Stimulated activated naive CD8-positive, alpha-beta T cell treated with anti-CD3 and anti-CD28 coated beads, Interleukin-15, Interleukin-2, amounts not matched to agents 100 ng/mL and 50 ng/mL, for 24 hours (primary cell): ENCODE data around the gene TPSB2.
"Not testable (repeated sequence)": the region's sequence is repeated elsewhere in the genome, so short reads cannot be mapped to it uniquely, and the experiment has no call there.

Experiments used
- H3K27ac Mint-ChIP-seq: one replicate; pipeline ENCODE4 v1.8.0; 2021; ENCODE audit warnings: mild to moderate bottlenecking, mixed read lengths
- H3K27me3 Mint-ChIP-seq: one replicate; pipeline ENCODE4 v1.8.0; 2021; ENCODE audit warnings: mixed read lengths
- H3K36me3 Mint-ChIP-seq: one replicate; pipeline ENCODE4 v1.8.0; 2021; ENCODE audit warnings: low read depth, mixed read lengths
- H3K4me1 Mint-ChIP-seq: one replicate; pipeline ENCODE4 v1.8.0; 2021; ENCODE audit warnings: low read depth, mixed read lengths
- H3K4me3 Mint-ChIP-seq: one replicate; pipeline ENCODE4 v1.8.0; 2021; ENCODE audit warnings: mild to moderate bottlenecking, mixed read lengths
- H3K9me3 Mint-ChIP-seq: one replicate; pipeline ENCODE4 v1.8.0; 2021; ENCODE audit warnings: mixed read lengths

The TPSB2 gene

DNA sequence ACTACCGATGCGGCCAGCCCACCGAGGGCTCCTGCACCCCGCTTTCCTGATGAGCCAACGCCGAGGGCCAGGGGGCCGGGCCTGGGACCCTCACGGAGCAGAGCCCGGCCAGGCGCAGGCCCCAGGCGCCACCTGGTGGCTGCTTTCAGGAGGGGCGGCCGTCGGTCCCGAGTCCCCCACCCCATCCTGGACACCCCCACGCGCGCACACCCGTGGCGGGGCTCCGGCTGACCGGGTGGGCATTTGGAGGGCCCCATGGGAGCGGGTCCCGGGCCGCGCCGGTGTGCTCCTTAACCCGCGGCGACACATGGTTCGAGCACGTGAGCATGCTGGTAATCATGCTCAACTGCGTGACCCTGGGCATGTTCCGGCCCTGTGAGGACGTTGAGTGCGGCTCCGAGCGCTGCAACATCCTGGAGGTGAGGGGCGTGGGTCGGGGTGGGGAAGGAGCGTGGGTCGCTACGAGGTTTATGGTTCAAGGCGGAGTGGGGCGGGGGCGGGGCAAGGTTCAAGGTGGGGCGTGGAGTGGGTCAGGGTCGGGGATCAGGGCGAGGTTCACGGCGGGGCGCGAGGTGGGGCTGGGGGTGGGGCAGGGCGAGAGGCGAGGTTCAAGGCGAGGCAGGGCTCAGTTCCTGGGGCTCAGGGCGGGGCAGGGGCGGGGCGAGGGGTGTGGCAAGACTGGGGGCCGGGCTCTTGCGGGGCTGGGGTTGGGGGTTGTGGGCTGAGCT lies 35.2 kb downstream of the TPSB2 start:
- Mint-ChIP-seq H3K4me1 (no peaks in the 10 kb centered on the region), H3K27me3 (no peaks in the 10 kb centered on the region)

DNA sequence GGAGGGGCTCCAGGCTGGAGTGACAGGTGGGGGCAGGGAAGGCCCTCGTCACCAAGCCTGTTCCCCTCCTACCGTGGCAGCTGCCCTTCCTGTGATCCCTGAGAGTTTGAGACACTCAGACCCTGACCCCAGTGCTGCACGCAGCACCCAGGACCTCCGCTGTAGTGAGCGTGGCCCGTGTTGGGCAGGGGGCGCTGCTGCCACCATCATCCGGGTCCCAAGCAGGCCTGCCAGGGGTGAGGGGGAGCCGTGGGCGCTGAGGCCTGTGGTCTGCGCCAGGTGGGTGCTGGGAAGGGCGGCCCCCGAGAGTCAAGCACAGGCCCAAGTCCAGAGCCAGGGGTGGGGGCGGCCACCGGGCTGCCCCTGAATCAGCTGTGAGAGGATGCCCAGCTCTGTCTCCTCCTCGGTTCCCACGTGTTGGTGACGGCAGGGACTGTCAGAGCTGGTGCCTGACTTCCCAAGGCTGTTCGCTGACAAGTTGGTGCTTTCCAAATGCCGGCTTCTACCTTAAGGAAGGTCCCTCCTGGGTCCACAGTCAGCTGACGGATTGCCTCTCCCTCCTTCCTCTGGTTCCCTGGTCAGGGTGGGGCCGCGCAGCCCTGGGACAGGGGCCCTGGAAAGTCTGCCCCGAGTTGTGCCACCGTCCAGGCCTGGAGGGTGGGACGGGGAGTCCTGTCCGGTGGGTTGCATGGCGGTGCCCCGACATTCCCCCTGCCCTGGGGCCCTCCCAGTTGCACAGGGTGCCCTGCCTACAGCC lies 36.0 kb downstream of the TPSB2 start:
- H3K36me3 Mint-ChIP-seq = no peaks in the 10 kb centered on the region
- H3K9me3 Mint-ChIP-seq = no peaks in the 10 kb centered on the region
- H3K27me3 Mint-ChIP-seq = no peaks in the 10 kb centered on the region
- no peaks in the 10 kb centered on the region for H3K4me1 Mint-ChIP-seq
- H3K4me3 Mint-ChIP-seq = no peak overlapping the region
- no peak overlapping the region for H3K27ac Mint-ChIP-seq

More for the DNA sequence above, 35.2 kb downstream of the TPSB2 start:
- H3K4me3 Mint-ChIP-seq = no peak overlapping the region
- H3K36me3 Mint-ChIP-seq = no peaks in the 10 kb centered on the region
- H3K9me3 Mint-ChIP-seq = no peaks in the 10 kb centered on the region
- H3K27ac Mint-ChIP-seq = no peak overlapping the region

DNA sequence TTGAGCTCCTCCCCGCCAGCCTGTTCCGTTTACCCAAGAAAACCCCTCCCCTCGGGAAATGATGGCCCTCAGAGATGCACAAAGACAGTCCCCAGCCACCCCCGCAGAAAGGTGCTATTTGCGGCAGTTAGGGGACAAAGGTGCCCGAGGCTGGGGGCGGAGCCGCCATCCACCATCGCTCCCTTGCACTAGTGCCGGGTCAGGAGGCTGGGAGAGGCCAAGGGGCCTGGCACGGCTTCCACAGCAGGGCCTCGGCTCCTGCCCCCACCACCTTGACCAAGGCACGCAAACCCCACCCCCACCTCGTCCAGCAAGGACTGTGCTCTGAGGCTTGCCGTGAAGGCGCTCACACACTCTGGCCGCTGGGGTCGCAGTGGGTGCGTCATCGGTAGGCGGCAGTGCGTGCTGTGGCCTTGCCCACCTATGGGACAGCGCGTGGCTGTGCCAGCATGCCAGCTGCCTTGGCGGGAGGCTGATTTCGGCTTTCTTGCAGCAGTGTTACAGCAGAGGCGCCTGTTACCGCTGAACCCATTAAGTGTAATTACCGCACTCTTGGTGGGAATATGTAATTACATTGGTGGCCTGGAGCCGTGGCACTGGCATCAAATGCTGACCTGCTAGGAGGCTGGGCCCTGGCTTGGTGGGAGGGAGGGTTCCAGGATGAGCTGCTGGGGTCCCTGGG lies 36.7 kb downstream of the TPSB2 start:
- Mint-ChIP-seq H3K4me1 (no peaks in the 10 kb centered on the region), H3K36me3 (no peaks in the 10 kb centered on the region), H3K4me3 (no peak overlapping the region), H3K9me3 (no peaks in the 10 kb centered on the region), H3K27me3 (no peaks in the 10 kb centered on the region), H3K27ac (no peak overlapping the region)

DNA sequence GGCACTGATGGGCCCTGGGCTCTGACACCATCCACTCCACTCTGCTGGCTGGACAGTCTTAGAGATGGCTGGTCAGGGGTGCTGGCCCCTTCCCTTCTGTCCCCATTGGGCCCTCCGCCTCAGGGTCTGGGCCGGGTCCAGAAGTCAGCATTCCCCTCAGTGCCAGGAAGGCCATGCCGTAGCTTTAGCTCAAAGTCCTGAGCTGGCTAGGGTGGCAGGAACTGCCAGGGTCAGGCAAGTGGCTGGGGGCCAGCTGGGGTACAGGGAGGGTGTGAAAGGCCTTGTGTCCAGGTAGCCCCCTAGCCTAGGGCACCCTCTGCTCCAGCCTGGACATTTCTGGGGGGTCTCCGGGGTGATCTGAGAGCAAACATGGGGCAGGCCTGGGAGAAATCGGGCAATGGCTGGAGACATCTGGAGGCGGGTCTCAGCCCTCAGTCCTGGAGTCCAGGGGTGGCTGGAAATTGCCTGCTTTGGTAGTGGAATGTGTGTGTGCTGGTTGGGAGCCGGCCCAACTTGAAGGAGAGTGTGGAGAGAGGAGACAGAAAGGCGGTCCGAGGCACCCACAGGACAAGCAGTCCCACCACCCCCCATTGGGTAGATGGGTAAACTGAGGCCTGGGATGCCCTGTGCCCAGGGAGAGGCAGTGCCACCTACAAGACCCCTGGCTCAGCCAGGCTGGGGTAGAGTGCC lies 37.5 kb downstream of the TPSB2 start:
- Mint-ChIP-seq H3K4me3 (no peak overlapping the region), H3K4me1 (no peaks in the 10 kb centered on the region), H3K36me3 (no peaks in the 10 kb centered on the region), H3K27me3 (no peaks in the 10 kb centered on the region), H3K9me3 (no peaks in the 10 kb centered on the region), H3K27ac (no peak overlapping the region)

DNA sequence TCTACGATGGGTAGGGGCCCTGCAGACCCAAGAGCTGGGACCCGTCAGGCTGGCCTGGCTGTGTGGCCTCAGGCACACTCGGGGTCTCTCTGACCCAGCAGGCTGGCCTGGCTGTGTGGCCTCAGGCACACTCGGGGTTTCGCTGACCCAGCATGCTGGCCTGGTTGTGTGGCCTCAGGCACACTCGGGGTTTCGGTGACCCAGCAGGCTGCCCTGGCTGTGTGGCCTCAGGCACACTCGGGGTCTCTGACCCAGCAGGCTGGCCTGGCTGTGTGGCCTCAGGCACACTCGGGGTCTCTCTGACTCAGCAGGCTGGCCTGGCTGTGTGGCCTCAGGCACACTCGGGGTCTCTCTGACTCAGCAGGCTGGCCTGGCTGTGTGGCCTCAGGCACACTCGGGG lies 39.2 kb downstream of the TPSB2 start:
- not testable (repeated sequence) for H3K27me3 Mint-ChIP-seq, H3K27ac Mint-ChIP-seq, H3K36me3 Mint-ChIP-seq, H3K9me3 Mint-ChIP-seq, H3K4me3 Mint-ChIP-seq, H3K4me1 Mint-ChIP-seq

DNA sequence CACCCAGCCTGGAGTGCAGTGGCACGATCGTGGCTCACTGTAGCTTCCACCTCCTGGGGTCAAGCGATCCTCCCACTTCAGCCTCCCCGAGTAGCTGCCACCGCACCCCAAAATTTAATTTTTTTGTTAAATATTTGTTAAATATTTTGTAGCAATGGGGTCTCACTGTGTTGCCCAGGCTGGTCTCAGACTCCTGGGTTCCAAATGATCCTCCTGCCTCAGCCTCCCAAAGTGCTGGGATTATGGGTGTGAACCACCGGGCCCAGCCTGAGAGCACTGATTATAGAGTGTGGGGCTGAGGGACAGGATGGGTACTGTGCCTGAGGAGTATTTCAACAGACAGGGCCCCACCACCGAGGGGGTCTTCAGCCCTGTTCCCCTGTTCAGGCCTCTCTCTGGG lies 40.5 kb downstream of the TPSB2 start:
- H3K4me1 Mint-ChIP-seq = no peaks in the 10 kb centered on the region
- no peaks in the 10 kb centered on the region for H3K27me3 Mint-ChIP-seq
- no peak overlapping the region for H3K4me3 Mint-ChIP-seq
- H3K9me3 Mint-ChIP-seq = no peaks in the 10 kb centered on the region
- H3K36me3 Mint-ChIP-seq = no peaks in the 10 kb centered on the region
- H3K27ac Mint-ChIP-seq = no peak overlapping the region

DNA sequence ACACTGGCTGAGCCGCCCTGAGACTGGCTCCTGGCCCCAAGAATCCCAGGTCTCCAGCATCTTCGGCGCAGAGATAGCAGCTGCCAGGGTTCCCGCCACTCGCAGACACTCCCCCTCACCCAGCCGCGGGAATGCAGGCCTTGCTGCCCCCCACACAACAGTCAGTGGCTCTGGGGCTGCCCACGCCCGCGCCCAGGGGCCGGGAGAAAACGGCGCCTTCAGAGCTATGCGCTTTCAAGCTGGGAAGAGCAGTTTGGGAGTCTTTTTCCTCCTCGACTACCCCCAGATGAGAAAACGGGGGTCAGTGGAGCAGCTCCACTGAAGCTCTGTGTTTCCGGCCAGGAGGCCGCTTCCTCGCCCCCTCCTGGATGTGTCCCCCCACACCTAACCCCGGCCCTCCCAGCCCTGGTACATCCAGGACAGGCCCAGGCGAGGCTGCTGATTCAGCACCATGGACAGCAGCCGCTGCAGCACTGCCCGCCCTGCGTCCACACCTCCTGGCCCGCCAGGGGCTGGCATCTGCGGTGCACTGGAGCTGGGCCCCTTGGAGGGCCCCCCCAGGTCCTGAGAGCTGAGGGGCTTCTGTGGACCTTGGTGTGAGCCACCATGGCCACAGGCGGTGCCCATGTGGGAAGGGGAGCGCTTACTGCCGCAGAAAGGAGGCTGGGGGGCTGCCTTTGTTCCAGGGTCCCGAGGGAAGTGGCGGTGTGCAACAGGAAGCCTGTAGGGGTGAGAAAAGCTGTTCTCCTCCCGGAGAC lies 41.4 kb downstream of the TPSB2 start:
- Mint-ChIP-seq H3K4me3 (no peak overlapping the region), H3K36me3 (no peaks in the 10 kb centered on the region), H3K27me3 (no peaks in the 10 kb centered on the region), H3K27ac (no peak overlapping the region), H3K9me3 (no peaks in the 10 kb centered on the region), H3K4me1 (no peaks in the 10 kb centered on the region)

DNA sequence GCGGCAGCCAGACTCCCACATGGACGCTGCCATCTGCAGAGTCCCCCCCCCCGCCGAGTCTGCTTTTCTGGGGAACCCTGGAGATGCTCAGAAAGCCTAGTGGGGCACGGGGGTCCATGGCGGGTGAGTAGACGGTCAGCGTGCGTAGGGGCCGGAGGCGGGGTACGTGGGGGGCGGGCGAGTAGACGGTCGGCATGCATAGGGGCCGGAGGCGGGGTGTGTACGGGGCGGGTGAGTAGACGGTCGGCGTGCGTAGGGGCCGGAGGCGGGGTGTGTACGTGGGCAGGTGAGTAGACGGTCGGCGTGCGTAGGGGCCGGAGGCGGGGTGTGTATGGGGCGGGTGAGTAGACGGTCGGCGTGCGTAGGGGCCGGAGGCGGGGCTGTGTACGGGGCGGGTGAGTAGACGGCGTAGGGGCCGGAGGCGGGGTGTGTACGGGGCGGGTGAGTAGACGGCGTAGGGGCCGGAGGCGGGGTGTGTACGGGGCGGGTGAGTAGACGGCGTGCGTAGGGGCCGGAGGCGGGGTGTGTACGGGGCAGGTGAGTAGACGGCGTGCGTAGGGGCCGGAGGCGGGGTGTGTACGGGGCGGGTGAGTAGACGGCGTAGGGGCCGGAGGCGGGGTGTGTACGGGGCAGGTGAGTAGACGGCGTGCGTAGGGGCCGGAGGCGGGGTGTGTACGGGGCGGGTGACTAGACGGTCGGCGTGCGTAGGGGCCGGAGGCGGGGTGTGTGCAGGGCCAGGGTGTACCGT lies 44.4 kb downstream of the TPSB2 start:
- not testable (repeated sequence) for H3K27ac Mint-ChIP-seq, H3K4me1 Mint-ChIP-seq, H3K4me3 Mint-ChIP-seq, H3K27me3 Mint-ChIP-seq, H3K9me3 Mint-ChIP-seq, H3K36me3 Mint-ChIP-seq

DNA sequence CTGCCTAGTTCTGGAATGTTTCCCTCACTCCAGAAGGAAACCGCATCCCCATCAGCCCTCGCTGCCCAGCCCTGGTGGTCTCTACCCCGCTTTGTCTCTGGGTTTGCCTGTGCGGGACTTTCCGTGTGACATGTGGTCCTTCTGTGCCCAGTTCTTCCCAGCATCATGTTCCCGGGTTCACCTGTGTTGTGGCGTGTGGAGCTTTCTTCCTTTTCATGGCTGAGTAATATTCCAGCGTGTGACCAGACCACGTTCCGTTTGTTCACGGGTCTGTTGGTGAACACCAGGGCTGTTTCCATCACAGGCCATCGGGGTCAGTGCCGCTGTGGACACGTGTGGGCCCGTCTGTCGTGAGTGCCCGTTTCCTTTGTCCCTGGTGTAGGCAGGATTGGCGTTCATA lies 45.0 kb downstream of the TPSB2 start:
- Mint-ChIP-seq H3K4me3 (no peak overlapping the region), H3K27me3 (no peaks in the 10 kb centered on the region), H3K27ac (no peak overlapping the region), H3K4me1 (no peaks in the 10 kb centered on the region), H3K36me3 (no peaks in the 10 kb centered on the region), H3K9me3 (no peaks in the 10 kb centered on the region)

DNA sequence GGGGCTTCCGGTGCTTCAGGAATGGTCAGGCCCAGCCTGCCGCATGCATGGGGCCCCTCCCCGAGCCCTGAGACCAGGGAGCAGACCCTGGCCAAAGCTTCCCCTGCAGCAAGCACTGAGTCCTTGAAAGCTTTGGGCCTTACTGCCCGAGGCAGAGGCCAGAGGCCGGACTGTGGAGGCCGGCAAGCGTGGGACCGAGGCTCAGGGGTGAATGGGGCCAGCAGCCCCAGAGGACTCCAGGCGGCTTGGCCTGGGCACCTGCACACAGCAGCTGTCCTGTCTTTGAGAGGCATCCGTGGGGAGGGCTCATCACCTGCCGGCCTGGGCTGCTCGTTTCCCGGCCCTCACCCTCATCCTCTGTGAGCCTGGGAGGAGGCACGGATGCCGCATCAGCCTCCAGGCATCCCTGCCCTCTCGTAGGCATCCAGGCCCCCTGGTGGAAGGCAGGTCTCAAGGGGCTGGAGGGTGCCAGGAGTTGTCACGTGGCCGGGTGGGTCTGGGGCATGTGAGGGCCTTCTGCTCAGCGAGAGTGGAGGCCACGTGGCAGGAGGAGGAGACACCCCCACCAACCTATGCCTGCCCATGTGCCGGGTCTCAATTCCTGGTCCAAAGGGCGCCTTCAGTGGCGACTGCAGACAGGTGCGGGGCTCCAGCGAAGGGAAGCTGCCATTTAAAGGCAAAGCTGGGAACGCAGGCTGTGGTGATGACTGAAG lies 45.7 kb downstream of the TPSB2 start:
- no peaks in the 10 kb centered on the region for H3K9me3 Mint-ChIP-seq
- no peaks in the 10 kb centered on the region for H3K36me3 Mint-ChIP-seq
- no peaks in the 10 kb centered on the region for H3K4me1 Mint-ChIP-seq
- no peak overlapping the region for H3K4me3 Mint-ChIP-seq
- H3K27ac Mint-ChIP-seq = no peak overlapping the region
- H3K27me3 Mint-ChIP-seq = no peaks in the 10 kb centered on the region

DNA sequence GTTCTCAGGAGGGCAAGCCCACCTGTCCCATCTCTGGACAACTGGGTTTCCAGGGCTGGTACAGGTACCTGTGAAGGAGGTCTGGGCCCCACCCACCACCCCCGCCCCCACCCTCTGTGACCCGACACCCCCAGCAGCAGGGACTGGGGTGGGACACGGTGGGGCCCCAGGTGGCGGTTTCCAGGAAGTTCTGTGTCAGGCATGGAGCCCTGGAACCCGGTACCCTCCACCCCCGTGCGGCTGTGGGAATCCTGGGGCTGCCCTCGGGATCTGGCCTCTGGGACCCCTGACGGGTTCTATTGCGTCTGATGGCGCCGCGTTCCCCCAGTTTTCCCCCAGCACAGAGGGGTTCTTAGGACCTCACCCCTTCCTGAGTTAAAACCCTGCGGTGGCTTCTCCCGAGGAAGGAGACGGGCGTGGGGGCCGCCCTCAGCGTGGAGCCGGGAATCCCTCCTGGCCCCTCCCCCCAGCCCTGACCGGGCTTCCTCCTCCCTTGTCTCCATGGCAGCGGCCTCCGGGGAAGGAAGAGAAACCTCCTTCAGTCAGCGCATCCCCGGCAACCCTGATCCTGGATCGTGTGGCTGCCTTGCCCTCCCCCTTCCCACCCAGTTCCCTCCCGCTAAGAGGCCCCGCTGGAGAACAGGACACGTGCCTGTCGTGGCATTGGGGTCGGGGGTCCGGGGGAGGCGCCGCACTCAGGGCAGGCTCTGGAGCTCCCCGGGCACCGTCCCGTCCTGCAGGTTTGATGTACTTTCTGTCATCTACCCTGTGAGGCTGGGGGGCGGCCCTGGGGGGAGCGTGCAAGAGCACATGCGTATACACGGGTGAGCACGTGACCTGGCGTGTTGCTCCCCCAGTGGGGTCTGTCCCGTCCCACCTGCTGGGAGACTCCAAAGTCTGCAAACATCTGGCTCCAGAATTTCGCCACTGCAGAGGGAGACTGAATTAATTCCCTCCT lies 46.8 kb downstream of the TPSB2 start:
- no peaks in the 10 kb centered on the region for H3K9me3 Mint-ChIP-seq
- no peaks in the 10 kb centered on the region for H3K36me3 Mint-ChIP-seq
- no peak overlapping the region for H3K27ac Mint-ChIP-seq
- H3K27me3 Mint-ChIP-seq = no peaks in the 10 kb centered on the region
- no peak overlapping the region for H3K4me3 Mint-ChIP-seq
- no peaks in the 10 kb centered on the region for H3K4me1 Mint-ChIP-seq

DNA sequence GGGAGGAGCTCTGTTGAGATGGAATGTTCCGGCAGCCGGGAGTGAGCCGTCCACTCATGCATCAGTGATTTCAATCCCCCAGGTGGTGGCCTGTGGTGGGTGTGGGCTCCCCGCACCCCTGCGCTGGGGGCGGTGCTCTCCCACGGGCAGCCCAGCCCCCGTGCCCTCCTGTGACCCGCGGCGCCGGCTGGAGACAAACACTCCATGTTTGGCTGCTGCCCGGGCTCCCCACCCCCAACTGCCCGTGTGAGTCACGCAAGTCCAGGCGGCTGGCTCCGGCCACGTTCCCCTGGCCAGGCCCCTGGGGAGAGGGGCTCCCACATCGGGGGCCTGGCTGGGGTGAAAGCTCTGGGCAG lies 47.7 kb downstream of the TPSB2 start:
- no peaks in the 10 kb centered on the region for H3K9me3 Mint-ChIP-seq
- no peaks in the 10 kb centered on the region for H3K4me1 Mint-ChIP-seq
- no peaks in the 10 kb centered on the region for H3K27me3 Mint-ChIP-seq
- H3K4me3 Mint-ChIP-seq = no peak overlapping the region
- H3K27ac Mint-ChIP-seq = no peak overlapping the region
- H3K36me3 Mint-ChIP-seq = no peaks in the 10 kb centered on the region
